ENCODE data around the gene BCL7A. TPM values are rescaled to one million over a fixed set of nuclear protein-coding genes. Genes with fewer than 3 reads are reported as not detected.
A peak's percentile ranks its signal among the peaks of the same experiment; 100 is the strongest.

The BCL7A gene
- total and polyA plus RNA-seq, 7 donors: 3.6 to 14.3 (median 11.3) TPM

DNA sequence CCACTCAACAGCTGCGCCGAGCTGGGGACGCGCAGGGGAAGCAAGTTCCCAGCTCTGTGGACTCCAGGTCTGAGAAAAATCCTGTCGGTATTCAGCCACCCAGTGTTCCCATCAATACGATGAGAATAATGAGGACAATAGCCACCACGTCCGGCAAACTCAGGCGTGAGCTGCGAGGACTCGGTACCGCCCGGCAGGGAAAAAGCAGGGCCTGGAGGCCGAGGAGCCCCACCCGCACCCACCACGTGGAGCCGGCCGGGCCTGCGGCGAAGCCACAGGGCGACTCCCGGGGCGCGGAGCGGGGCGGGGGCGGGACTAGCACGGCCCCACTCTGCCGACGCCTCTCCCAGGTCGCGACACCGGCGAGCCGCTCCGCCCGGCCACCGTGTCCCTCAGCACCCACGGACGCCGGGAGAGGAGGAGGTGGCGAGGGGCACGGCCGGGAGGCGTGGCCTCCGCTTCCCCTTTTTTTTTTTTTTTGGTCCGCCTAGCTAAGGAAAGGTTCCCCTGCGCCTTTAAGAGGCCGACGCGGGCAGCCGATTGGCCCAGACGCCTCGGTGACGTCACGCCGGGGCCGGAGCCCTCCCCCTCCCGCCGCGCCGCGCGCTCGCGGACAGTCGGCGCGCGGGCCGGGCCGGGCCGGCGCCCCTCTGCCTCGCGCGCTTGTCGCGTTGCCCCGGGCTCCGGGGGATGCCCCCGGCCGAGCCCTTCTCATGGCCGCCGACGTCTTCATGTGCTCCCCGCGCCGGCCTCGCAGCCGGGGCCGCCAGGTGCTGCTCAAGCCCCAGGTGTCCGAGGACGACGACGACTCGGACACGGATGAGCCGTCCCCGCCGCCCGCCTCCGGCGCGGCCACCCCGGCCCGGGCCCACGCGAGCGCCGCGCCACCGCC, 56.7 kb downstream of the BCL7A start, which contains the start of gene MLXIP:
Gene MLXIP, plus strand, starts transcription at position 616 of the 892 bp plus-strand sequence. Its CDS starts 98 bp downstream, at position 714.
- H3K9me3 ChIP-seq: no peaks in the 10 kb centered on the region
- intact Hi-C loops (cut with DNase I): no loop called here
- H3K27me3 ChIP-seq (ENCODE audit: insufficient read depth in 3 of 3, low read length in 2 of 3): no peaks in the 10 kb centered on the region
- peaks cover 0 to 6% of the 10 kb centered on the region in 2 donors for H3K36me3 ChIP-seq (ENCODE audit: insufficient read depth in 1 of 2, low read depth in 1 of 2)
- 1 to 2% (median 1%) methylated on average over 44 to 111 of the region's 113 CpGs for WGBS, 3 donors
- peak; percentile 72 to 85 (median 78) for ATAC-seq
- peak within 1 kb of the TSS; percentile 98 for H3K27ac ChIP-seq
- peak; percentile 95 to 97 for DNase-seq
- H3K4me1 ChIP-seq: peaks cover 37% of the 10 kb centered on the region
- no peak for TF ChIP-seq CTCF (IDR thresholded peaks at IDR 0.05)
- H3K4me3 ChIP-seq: peak within 1 kb of the TSS; percentile 97

GRCh38 chr12:122079033-122079531, 57.4 kb downstream of the BCL7A start:
- peak; percentile 48 to 80 for DNase-seq
- Histone ChIP-seq H3K4me1 (peaks cover 36% of the 10 kb centered on the region), H3K27me3 (ENCODE audit: insufficient read depth in 3 of 3, low read length in 2 of 3) (no peaks in the 10 kb centered on the region), H3K9me3 (no peaks in the 10 kb centered on the region), H3K36me3 (ENCODE audit: insufficient read depth in 1 of 2, low read depth in 1 of 2) (peaks cover 3 to 13% of the 10 kb centered on the region in 2 donors), H3K27ac (peak overlapping the region; percentile 98), H3K4me3 (peak overlapping the region; percentile 97)
- peak; percentile 10 to 39 (median 22) for ATAC-seq
- TF ChIP-seq CTCF (IDR thresholded peaks at IDR 0.05): no peak
- intact Hi-C loops (cut with DNase I): no loop called here
- 0 to 1% (median 0%) methylated on average over 35 to 38 of the region's 38 CpGs for WGBS, 3 donors

DNA sequence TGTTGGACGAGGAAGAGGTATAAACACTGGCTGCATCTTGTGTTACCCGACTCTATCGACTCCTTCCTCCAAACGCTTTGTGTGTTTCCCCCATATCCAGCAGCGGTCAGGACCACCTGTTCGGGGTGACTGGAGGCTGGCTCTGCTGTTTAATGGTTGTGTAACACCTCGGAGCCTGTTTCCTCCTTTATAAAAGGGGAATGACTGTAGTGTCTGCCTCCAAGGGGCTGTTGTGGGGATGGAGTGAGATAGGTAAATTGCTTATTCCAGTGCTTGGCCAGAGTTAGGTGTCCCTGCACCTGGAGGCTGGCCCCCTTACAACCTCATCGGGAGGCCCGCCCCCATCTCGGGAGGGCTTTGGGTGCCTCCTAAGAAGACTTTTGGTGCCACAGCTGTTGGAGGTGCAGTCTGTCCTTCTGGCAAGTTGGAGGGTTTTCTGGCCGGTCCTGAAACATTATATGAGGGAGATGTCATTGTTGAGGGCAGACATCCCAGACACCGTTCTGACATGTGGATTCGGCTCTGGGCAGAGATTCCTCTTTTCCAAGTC, 57.9 kb downstream of the BCL7A start:
- Histone ChIP-seq H3K4me1 (peaks cover 42% of the 10 kb centered on the region), H3K4me3 (peak overlapping the region; percentile 97), H3K36me3 (ENCODE audit: insufficient read depth in 1 of 2, low read depth in 1 of 2) (peaks cover 3 to 18% of the 10 kb centered on the region in 2 donors), H3K27ac (peak overlapping the region; percentile 98), H3K27me3 (ENCODE audit: insufficient read depth in 3 of 3, low read length in 2 of 3) (no peaks in the 10 kb centered on the region), H3K9me3 (no peaks in the 10 kb centered on the region)
- WGBS, 3 donors: 1 to 2% (median 1%) methylated on average over 13 of the region's 13 CpGs
- DNase-seq: peak in 1 of 2 donors; percentile 73
- intact Hi-C loops (cut with DNase I): loop anchor here (5.0 kb wide), 2 partner anchors 38 to 43 kb away; no protein-coding TSS in a partner anchor
- peak; percentile 55 to 76 (median 66) for ATAC-seq
- TF ChIP-seq CTCF (IDR thresholded peaks at IDR 0.05): no peak

DNA sequence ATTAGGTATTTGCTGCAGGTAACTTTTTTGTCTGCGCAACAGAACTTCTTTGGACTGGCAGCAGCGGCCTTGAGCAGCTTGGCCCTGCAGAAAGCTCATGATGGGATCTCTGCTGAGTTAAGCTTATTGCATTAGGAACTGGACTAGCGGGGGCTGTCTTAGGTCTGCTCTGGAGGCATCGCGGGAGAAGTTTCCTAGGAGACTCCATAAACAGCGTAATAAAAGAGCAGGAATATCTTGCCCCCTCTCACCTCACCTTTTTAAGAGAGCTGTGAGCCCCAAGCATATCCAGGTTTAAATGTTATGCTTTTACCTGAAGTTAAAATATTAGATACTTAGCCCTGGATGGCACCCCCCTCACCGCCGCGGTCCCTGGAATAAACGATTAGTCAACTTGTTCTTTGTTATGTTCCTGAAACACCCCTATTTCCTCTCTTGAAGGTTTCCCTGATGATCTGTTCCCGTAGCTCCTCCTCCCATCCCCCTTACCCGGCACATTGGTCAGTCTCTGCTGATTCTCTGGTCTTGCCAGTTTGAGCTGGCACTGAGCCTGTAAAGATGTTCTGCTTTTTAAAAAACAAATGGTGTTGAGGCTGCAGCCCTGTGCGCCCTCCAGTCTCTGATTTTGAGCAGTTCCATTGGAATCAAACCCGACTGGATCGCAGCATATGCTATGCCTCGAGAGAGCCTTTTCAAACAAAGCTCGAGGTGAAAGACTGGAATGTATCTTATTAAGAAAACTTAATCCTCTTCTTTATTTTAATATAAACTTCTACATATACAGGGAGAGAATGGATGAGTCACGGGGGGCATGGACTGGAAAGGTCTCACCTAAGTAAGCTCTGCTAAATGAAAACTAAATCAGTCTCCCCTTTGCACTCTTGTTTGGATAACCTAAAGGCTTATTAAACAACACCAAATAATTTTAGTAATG, 58.7 kb downstream of the BCL7A start:
- Histone ChIP-seq H3K4me3 (peak overlapping the region; percentile 97), H3K27ac (peak overlapping the region; percentile 98), H3K36me3 (ENCODE audit: insufficient read depth in 1 of 2, low read depth in 1 of 2) (peaks cover 3 to 27% of the 10 kb centered on the region in 2 donors), H3K4me1 (peaks cover 48% of the 10 kb centered on the region), H3K27me3 (ENCODE audit: insufficient read depth in 3 of 3, low read length in 2 of 3) (no peaks in the 10 kb centered on the region), H3K9me3 (no peaks in the 10 kb centered on the region)
- ATAC-seq (peak; percentile 27 to 63 (median 54)), DNase-seq (peak; percentile 70 to 79)
- 2 to 11% (median 3%) methylated on average over 18 of the region's 18 CpGs for WGBS, 3 donors
- no peak for TF ChIP-seq CTCF (IDR thresholded peaks at IDR 0.05)
- intact Hi-C loops (cut with DNase I): loop anchor here (5.0 kb wide), 2 partner anchors 37 to 42 kb away; no protein-coding TSS in a partner anchor
